Measurements from ENCODE around the gene KLHL41.
"Not testable (repeated sequence)": the region's sequence is repeated elsewhere in the genome, so short reads cannot be mapped to it uniquely, and the experiment has no call there.

KLHL41 gene

DNA sequence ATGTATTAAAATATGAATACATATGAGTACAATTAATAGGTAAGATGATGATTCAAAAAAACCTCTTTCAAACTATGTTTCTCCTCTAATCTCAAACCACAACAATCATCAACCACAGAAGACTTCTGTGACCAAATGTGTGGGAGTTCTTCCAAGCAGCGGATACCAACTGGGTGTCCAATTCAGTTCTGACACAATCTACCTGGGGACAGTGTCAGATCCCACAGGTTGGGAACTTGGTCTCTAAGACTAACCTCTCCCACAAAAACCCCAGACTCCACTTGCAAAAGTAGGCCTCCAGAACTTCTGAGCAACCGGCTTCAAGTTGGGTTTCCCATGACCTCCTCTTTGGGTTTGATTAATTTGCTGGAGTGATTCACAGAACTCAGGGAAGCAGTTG lies 37.3 kb downstream of the KLHL41 start:
- no peaks in the 10 kb centered on the region for H4K20me1 ChIP-seq (ENCODE audit: insufficient read depth, low read length)
- no peak overlapping the region for H3K9ac ChIP-seq (ENCODE audit: low read depth, low read length)
- H3K27ac ChIP-seq (ENCODE audit: low read length) = no peak overlapping the region
- H3K27me3 ChIP-seq (ENCODE audit: insufficient read depth, low read length, poor library complexity) = no peaks in the 10 kb centered on the region
- H3K9me3 ChIP-seq (ENCODE audit: insufficient read depth, low read length, severe bottlenecking) = no peaks in the 10 kb centered on the region
- H2AFZ ChIP-seq (ENCODE audit: low read depth, low read length) = no peak overlapping the region
- no peak for ATAC-seq (ENCODE audit: insufficient read depth, low read depth)
- no peaks in the 10 kb centered on the region for H3K4me1 ChIP-seq (ENCODE audit: insufficient read depth, low read length)
- no peak overlapping the region for H3K4me2 ChIP-seq (ENCODE audit: insufficient read depth, low read length)
- no peaks in the 10 kb centered on the region for H3K79me2 ChIP-seq (ENCODE audit: insufficient read depth, low read length)
- TF ChIP-seq, protein P1, sequence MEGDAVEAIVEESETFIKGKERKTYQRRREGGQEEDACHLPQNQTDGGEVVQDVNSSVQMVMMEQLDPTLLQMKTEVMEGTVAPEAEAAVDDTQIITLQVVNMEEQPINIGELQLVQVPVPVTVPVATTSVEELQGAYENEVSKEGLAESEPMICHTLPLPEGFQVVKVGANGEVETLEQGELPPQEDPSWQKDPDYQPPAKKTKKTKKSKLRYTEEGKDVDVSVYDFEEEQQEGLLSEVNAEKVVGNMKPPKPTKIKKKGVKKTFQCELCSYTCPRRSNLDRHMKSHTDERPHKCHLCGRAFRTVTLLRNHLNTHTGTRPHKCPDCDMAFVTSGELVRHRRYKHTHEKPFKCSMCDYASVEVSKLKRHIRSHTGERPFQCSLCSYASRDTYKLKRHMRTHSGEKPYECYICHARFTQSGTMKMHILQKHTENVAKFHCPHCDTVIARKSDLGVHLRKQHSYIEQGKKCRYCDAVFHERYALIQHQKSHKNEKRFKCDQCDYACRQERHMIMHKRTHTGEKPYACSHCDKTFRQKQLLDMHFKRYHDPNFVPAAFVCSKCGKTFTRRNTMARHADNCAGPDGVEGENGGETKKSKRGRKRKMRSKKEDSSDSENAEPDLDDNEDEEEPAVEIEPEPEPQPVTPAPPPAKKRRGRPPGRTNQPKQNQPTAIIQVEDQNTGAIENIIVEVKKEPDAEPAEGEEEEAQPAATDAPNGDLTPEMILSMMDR (IDR thresholded peaks at IDR 0.05; ENCODE audit: borderline replicate concordance, extremely low read depth, low read length, poor library complexity, severe bottlenecking) = no peak
- TF ChIP-seq EZH2 (IDR thresholded peaks at IDR 0.05; ENCODE audit: borderline replicate concordance, low read depth, low read length, severe bottlenecking) = no peak
- no peak overlapping the region for H3K4me3 ChIP-seq (ENCODE audit: low read depth in 1 of 2, low read length in 2 of 2)
- DNase-seq = no peak
- H3K36me3 ChIP-seq (ENCODE audit: insufficient read depth, low read length) = peaks cover 51% of the 10 kb centered on the region

DNA sequence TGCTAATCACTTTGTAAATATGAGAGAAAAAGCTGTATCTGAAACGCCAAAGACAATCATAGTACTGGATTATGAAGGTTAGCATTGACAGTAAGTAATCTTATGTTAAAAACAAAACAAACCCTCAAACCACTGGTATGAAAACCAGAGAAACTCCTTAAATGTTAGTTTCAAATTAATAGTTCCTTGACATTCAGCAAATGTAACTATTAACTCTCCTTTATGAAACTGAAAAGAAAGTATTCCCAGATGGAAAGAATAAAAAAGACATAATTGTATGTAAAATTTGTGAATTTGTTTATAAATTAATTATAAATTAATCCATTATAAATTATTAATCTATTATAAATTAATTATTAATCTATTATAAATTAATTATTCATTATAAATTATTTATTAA lies 51.9 kb downstream of the KLHL41 start:
- ATAC-seq (ENCODE audit: insufficient read depth, low read depth) (no peak), DNase-seq (no peak)
- Histone ChIP-seq H3K79me2 (ENCODE audit: insufficient read depth, low read length) (peaks cover 4% of the 10 kb centered on the region; the same call in 1 of the 2 replicates), H3K36me3 (ENCODE audit: insufficient read depth, low read length) (peaks cover 36% of the 10 kb centered on the region), H3K4me2 (ENCODE audit: insufficient read depth, low read length) (no peak overlapping the region), H3K9ac (ENCODE audit: low read depth, low read length) (no peak overlapping the region), H3K4me3 (ENCODE audit: low read depth in 1 of 2, low read length in 2 of 2) (no peak overlapping the region), H3K27me3 (ENCODE audit: insufficient read depth, low read length, poor library complexity) (no peaks in the 10 kb centered on the region), H2AFZ (ENCODE audit: low read depth, low read length) (no peak overlapping the region), H3K4me1 (ENCODE audit: insufficient read depth, low read length) (no peaks in the 10 kb centered on the region), H3K27ac (ENCODE audit: low read length) (no peak overlapping the region), H4K20me1 (ENCODE audit: insufficient read depth, low read length) (no peaks in the 10 kb centered on the region), H3K9me3 (ENCODE audit: insufficient read depth, low read length, severe bottlenecking) (no peaks in the 10 kb centered on the region)
- TF ChIP-seq, protein P1 (IDR thresholded peaks at IDR 0.05; ENCODE audit: borderline replicate concordance, extremely low read depth, low read length, poor library complexity, severe bottlenecking) = no peak
- TF ChIP-seq EZH2 (IDR thresholded peaks at IDR 0.05; ENCODE audit: borderline replicate concordance, low read depth, low read length, severe bottlenecking) = no peak

DNA sequence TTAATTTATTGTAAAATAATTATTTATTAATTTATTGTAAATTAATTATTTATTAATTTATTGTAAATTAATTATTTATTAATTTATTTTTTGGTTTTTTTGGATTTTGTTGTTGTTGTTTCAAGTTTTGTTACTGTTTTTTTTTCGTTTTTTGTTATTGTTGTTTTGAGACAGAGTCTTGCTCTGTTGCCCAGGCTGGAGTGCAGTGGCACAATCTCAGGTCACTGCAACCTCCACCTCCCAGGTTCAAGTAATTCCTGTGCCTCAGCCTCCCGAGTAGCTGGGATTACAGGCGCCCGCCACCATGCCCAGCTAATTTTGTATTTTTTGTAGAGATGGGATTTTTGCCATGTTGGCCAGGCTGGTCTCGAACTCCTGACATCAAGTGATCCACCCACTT lies 52.6 kb downstream of the KLHL41 start:
- peaks cover 29% of the 10 kb centered on the region; the same call in 1 of the 2 replicates for H3K36me3 ChIP-seq (ENCODE audit: insufficient read depth, low read length)
- H3K4me2 ChIP-seq (ENCODE audit: insufficient read depth, low read length); H2AFZ ChIP-seq (ENCODE audit: low read depth, low read length); H3K9me3 ChIP-seq (ENCODE audit: insufficient read depth, low read length, severe bottlenecking); H4K20me1 ChIP-seq (ENCODE audit: insufficient read depth, low read length); H3K79me2 ChIP-seq (ENCODE audit: insufficient read depth, low read length); H3K27me3 ChIP-seq (ENCODE audit: insufficient read depth, low read length, poor library complexity); H3K27ac ChIP-seq (ENCODE audit: low read length); H3K9ac ChIP-seq (ENCODE audit: low read depth, low read length); DNase-seq; ATAC-seq (ENCODE audit: insufficient read depth, low read depth); H3K4me1 ChIP-seq (ENCODE audit: insufficient read depth, low read length); H3K4me3 ChIP-seq (ENCODE audit: low read depth in 1 of 2, low read length in 2 of 2): not testable (repeated sequence)

DNA sequence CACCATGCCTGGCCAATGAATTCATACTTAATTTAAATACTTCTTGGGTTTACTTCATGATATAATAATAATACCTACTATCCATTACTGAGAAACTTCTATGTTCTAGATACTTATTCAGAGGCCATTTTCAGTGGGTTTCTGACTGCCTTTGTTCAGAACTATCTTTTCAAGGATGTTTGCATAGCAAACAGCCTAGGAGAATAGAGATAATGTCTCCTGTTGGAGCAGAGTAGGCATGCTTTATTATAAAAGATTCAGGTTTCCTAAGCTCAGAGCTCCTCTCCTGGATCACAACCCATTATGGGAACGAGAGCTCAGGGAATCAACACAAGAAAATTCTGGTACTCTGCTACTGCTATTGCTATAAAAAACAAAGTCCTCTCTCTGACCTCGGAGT lies 53.0 kb downstream of the KLHL41 start:
- Histone ChIP-seq H3K9ac (ENCODE audit: low read depth, low read length) (no peak overlapping the region), H4K20me1 (ENCODE audit: insufficient read depth, low read length) (no peaks in the 10 kb centered on the region), H2AFZ (ENCODE audit: low read depth, low read length) (no peak overlapping the region), H3K4me1 (ENCODE audit: insufficient read depth, low read length) (no peaks in the 10 kb centered on the region), H3K4me2 (ENCODE audit: insufficient read depth, low read length) (no peak overlapping the region), H3K79me2 (ENCODE audit: insufficient read depth, low read length) (peaks cover 8% of the 10 kb centered on the region; the same call in 1 of the 2 replicates), H3K9me3 (ENCODE audit: insufficient read depth, low read length, severe bottlenecking) (no peaks in the 10 kb centered on the region), H3K27me3 (ENCODE audit: insufficient read depth, low read length, poor library complexity) (no peaks in the 10 kb centered on the region), H3K4me3 (ENCODE audit: low read depth in 1 of 2, low read length in 2 of 2) (no peak overlapping the region), H3K36me3 (ENCODE audit: insufficient read depth, low read length) (peaks cover 28% of the 10 kb centered on the region; the same call in 1 of the 2 replicates), H3K27ac (ENCODE audit: low read length) (no peak overlapping the region)
- ATAC-seq (ENCODE audit: insufficient read depth, low read depth) (peak; percentile 38; the same call in 1 of the 3 replicates), DNase-seq (no peak)
- no peak for TF ChIP-seq EZH2 (IDR thresholded peaks at IDR 0.05; ENCODE audit: borderline replicate concordance, low read depth, low read length, severe bottlenecking)
- TF ChIP-seq, protein P1 (IDR thresholded peaks at IDR 0.05; ENCODE audit: borderline replicate concordance, extremely low read depth, low read length, poor library complexity, severe bottlenecking) = no peak
